ENCODE results near the gene AGPAT2. TPM values are rescaled to one million over a fixed set of nuclear protein-coding genes. Genes with fewer than 3 reads are reported as not detected.

AGPAT2 gene
- total RNA-seq, 4 donors from 2014 or later: 28.8 to 43.6 (median 38.4) TPM

GRCh38 chr9:136697821-136698526 lies 10.7 kb upstream of the AGPAT2 start:
- H3K27me3 ChIP-seq: peaks cover 43% of the 10 kb centered on the region
- no peak for ATAC-seq
- 69 to 77% methylated on average over 6 to 11 of the region's 20 CpGs for WGBS, 2 donors (ENCODE audit: low coverage in 1 of 2)
- H3K4me1 ChIP-seq: peaks cover 0 to 15% (median 0%) of the 10 kb centered on the region in 3 donors
- H3K4me3 ChIP-seq: no peak overlapping the region
- no peaks in the 10 kb centered on the region for H3K9me3 ChIP-seq
- no peak for TF ChIP-seq POLR2AphosphoS5 (IDR thresholded peaks at IDR 0.05)
- no peak for TF ChIP-seq EP300 (IDR thresholded peaks at IDR 0.05)
- TF ChIP-seq CTCF (IDR thresholded peaks at IDR 0.05): no peak
- TF ChIP-seq POLR2A (IDR thresholded peaks at IDR 0.05): no peak
- H3K36me3 ChIP-seq: no peaks in the 10 kb centered on the region
- no peak overlapping the region for H3K27ac ChIP-seq

- WGBS, 2 donors (ENCODE audit: low coverage in 1 of 2): 44% methylated on average over 10 of the region's 23 CpGs; no CpG with 5 or more reads in 1 of the 2 donors
- TF ChIP-seq POLR2AphosphoS5 (IDR thresholded peaks at IDR 0.05) (no peak), CTCF (IDR thresholded peaks at IDR 0.05) (no peak), POLR2A (IDR thresholded peaks at IDR 0.05) (no peak), EP300 (IDR thresholded peaks at IDR 0.05) (no peak)
- ATAC-seq: no peak
- Histone ChIP-seq H3K27me3 (peaks cover 38% of the 10 kb centered on the region), H3K27ac (no peak overlapping the region), H3K4me3 (no peak overlapping the region), H3K4me1 (peaks cover 0 to 19% (median 0%) of the 10 kb centered on the region in 3 donors), H3K36me3 (no peaks in the 10 kb centered on the region), H3K9me3 (no peaks in the 10 kb centered on the region)
Observed at GRCh38 chr9:136697146-136697820, 10.0 kb upstream of the AGPAT2 start.

GRCh38 chr9:136696502-136696901 lies 9.2 kb upstream of the AGPAT2 start:
- Histone ChIP-seq H3K4me1 (peaks cover 0 to 21% (median 0%) of the 10 kb centered on the region in 3 donors), H3K4me3 (no peak overlapping the region), H3K27ac (no peak overlapping the region), H3K36me3 (no peaks in the 10 kb centered on the region), H3K9me3 (no peaks in the 10 kb centered on the region), H3K27me3 (peaks cover 30% of the 10 kb centered on the region)
- ATAC-seq: no peak
- no peak for TF ChIP-seq POLR2AphosphoS5 (IDR thresholded peaks at IDR 0.05)
- no peak for TF ChIP-seq CTCF (IDR thresholded peaks at IDR 0.05)
- TF ChIP-seq EP300 (IDR thresholded peaks at IDR 0.05): no peak
- TF ChIP-seq POLR2A (IDR thresholded peaks at IDR 0.05): no peak
- WGBS, 2 donors (ENCODE audit: low coverage in 1 of 2): 60 to 75% methylated on average over 2 to 4 of the region's 9 CpGs

- H3K27ac ChIP-seq: no peak overlapping the region
- TF ChIP-seq EP300 (IDR thresholded peaks at IDR 0.05) (no peak), CTCF (IDR thresholded peaks at IDR 0.05) (no peak), POLR2A (IDR thresholded peaks at IDR 0.05) (no peak), POLR2AphosphoS5 (IDR thresholded peaks at IDR 0.05) (no peak)
- no peaks in the 10 kb centered on the region for H3K36me3 ChIP-seq
- ATAC-seq: no peak
- H3K27me3 ChIP-seq: peaks cover 24% of the 10 kb centered on the region
- WGBS, 2 donors (ENCODE audit: low coverage in 1 of 2): 87% methylated on average over 11 of the region's 23 CpGs; no CpG with 5 or more reads in 1 of the 2 donors
- no peaks in the 10 kb centered on the region for H3K9me3 ChIP-seq
- peaks cover 0 to 27% (median 0%) of the 10 kb centered on the region in 3 donors for H3K4me1 ChIP-seq
- no peak overlapping the region for H3K4me3 ChIP-seq
Observed at GRCh38 chr9:136695955-136696354, 8.7 kb upstream of the AGPAT2 start.

Measured in gastroesophageal sphincter (tissue), 4 donors.